Cardiac fibroblast (primary cell): ENCODE measurements around the gene POU6F1.

ENCODE experiments used
- DNase-seq, 2 donors: peaks; one replicate each; pipeline versions ENCODE4 v3.0.0 to v3.0.0-alpha.2; 2010; ENCODE audit warnings: low read depth in 2 of 2
- H3K4me3 ChIP-seq, 2 donors: replicated peaks in 1 of 2; 1 replicate in 1 of 2; 2 replicates in 1 of 2; pipeline ENCODE4 v1.5.1; 2011; ENCODE audit warnings: low read depth in 2 of 2, low read length in 2 of 2, mild to moderate bottlenecking in 2 of 2, moderate library complexity in 1 of 2
- CTCF ChIP-seq: IDR thresholded peaks from one replicate; pipeline ENCODE4 v1.5.1; 2011; ENCODE audit warnings: low read depth, mild to moderate bottlenecking, low read length, inconsistent platforms

Gene POU6F1

GRCh38 chr12:51219322-51219721, 1.5 kb upstream of the POU6F1 start:
- no peak overlapping the region for H3K4me3 ChIP-seq
- TF ChIP-seq CTCF, result no peak
- DNase-seq, result no peak

GRCh38 chr12:51218607-51219161, 822 bp upstream of the POU6F1 start:
- H3K4me3 ChIP-seq, result peak overlapping the region; percentile 71 to 73
- no peak for DNase-seq
- no peak for TF ChIP-seq CTCF

- no peak for TF ChIP-seq CTCF
- DNase-seq, result peak in 1 of 2 donors; percentile 35
Observed at GRCh38 chr12:51217133-51217967, 512 bp downstream of the POU6F1 start.

GRCh38 chr12:51216642-51217041, 1.2 kb downstream of the POU6F1 start:
- H3K4me3 ChIP-seq, result peak overlapping the region; percentile 71 to 73
- no peak for DNase-seq

More at GRCh38 chr12:51217133-51217967, 512 bp downstream of the POU6F1 start:
- H3K4me3 ChIP-seq, result peak overlapping the region; percentile 71 to 73

GRCh38 chr12:51214895-51215294, 3.0 kb downstream of the POU6F1 start:
- H3K4me3 ChIP-seq, result no peak overlapping the region
- no peak for DNase-seq
- no peak for TF ChIP-seq CTCF

More at GRCh38 chr12:51216642-51217041, 1.2 kb downstream of the POU6F1 start:
- no peak for TF ChIP-seq CTCF

- H3K4me3 ChIP-seq, result no peak overlapping the region
- TF ChIP-seq CTCF, result no peak
- DNase-seq, result no peak
Observed at GRCh38 chr12:51210690-51211395, 7.0 kb downstream of the POU6F1 start.
